A673 (cell line): ENCODE measurements around the gene ERG. TPM values are rescaled to one million over a fixed set of nuclear protein-coding genes. Genes with fewer than 3 reads are reported as not detected.

Experiments used
- BruUV-seq: library from RNA; stranded (reverse); fragments of 400-500 nt; replicated peaks from 2 replicates; lab custom pipeline; 2021; lab: Mats Ljungman, UMichigan
- CTCF ChIA-PET: fragments of 300-600 bp; sonication (Branson Sonifier 250); formaldehyde crosslinking; loops from one replicate; lab custom pipeline; 2022; ENCODE audit warnings: antibody characterized with exemption; lab: Charles Lee
- POLR2A ChIA-PET: fragments of 300-600 bp; sonication (Branson Sonifier 250); formaldehyde crosslinking; loops from one replicate; lab custom pipeline; 2022; ENCODE audit warnings: antibody characterized with exemption; ENCODE audit not compliant: low non-redundant PET; lab: Charles Lee
- DNase-seq: peaks from one replicate; pipeline ENCODE4 v3.0.0-alpha.2; 2015; ENCODE audit warnings: low spot score
- H3K27ac ChIP-seq: fragments of 200-600 bp; sonication (generic); 2 replicates; pipeline ENCODE4 v1.5.1; 2016; ENCODE audit warnings: mixed run types, low read depth, mild to moderate bottlenecking, mixed read lengths, antibody characterized with exemption, low read length; ENCODE audit not compliant: poor library complexity, severe bottlenecking
- H3K27me3 ChIP-seq: fragments of 200-600 bp; sonication (generic); replicated peaks from 2 replicates; pipeline ENCODE4 v1.6.1; 2017; ENCODE audit warnings: mixed run types, low read depth, mild to moderate bottlenecking, mixed read lengths, antibody characterized with exemption, low read length; ENCODE audit not compliant: insufficient read depth, poor library complexity
- H3K36me3 ChIP-seq: fragments of 200-600 bp; sonication (generic); 2 replicates; pipeline ENCODE4 v1.6.1; 2016; ENCODE audit warnings: mixed run types, mild to moderate bottlenecking, mixed read lengths, antibody characterized with exemption, low read length; ENCODE audit not compliant: insufficient read depth, poor library complexity, severe bottlenecking
- H3K4me1 ChIP-seq: fragments of 200-600 bp; sonication (generic); 2 replicates; pipeline ENCODE4 v1.6.1; 2017; ENCODE audit warnings: mixed run types, mild to moderate bottlenecking, mixed read lengths, antibody characterized with exemption, low read length; ENCODE audit not compliant: insufficient read depth, poor library complexity, severe bottlenecking
- H3K4me3 ChIP-seq: fragments of 200-600 bp; sonication (generic); 2 replicates; pipeline ENCODE4 v1.5.1; 2016; ENCODE audit warnings: low read depth, mixed run types, mild to moderate bottlenecking, mixed read lengths, low read length; ENCODE audit not compliant: poor library complexity, severe bottlenecking
- H3K9me3 ChIP-seq: fragments of 200-600 bp; sonication (generic); 2 replicates; pipeline ENCODE4 v1.6.1; 2016; ENCODE audit warnings: mixed run types, low read depth, mild to moderate bottlenecking, mixed read lengths, antibody characterized with exemption, low read length; ENCODE audit not compliant: poor library complexity, severe bottlenecking
- CTCF ChIP-seq: fragments of 300-800, 200-600 bp; sonication (generic); conservative IDR thresholded peaks from 2 replicates; pipeline ENCODE4 v1.5.1; 2017; ENCODE audit warnings: low read depth, mild to moderate bottlenecking, antibody characterized with exemption, low read length, moderate library complexity, mixed read lengths
- EZH2 ChIP-seq: fragments of 200-600 bp; sonication (generic); IDR thresholded peaks from 2 replicates; pipeline ENCODE4 v1.6.1; 2017; ENCODE audit warnings: borderline replicate concordance, low read depth, mild to moderate bottlenecking, mixed read lengths, antibody characterized with exemption, low read length; ENCODE audit not compliant: poor library complexity, severe bottlenecking
- intact Hi-C: fragments of 100-400 bp; cut with micrococcal nuclease; formaldehyde crosslinking; loops from one replicate; pipeline ENCODE4 v1.10.0; 2022; ENCODE audit not compliant: unreplicated experiment
- total RNA-seq: library from RNA; stranded (reverse); gene quantifications from 2 replicates; pipeline ENCODE4 v1.2.3, GENCODE V29; 2021

Gene ERG
- total RNA-seq, 1 experiment from 2014 or later = not detected

- Histone ChIP-seq H3K4me3 (no peak overlapping the region), H3K36me3 (no peaks in the 10 kb centered on the region), H3K4me1 (no peaks in the 10 kb centered on the region), H3K27me3 (peaks cover 12% of the 10 kb centered on the region), H3K9me3 (no peaks in the 10 kb centered on the region), H3K27ac (no peak overlapping the region)
- ChIA-PET POLR2A (no interaction called here), CTCF (no interaction called here)
- intact Hi-C loops = no loop called here
- no peak for DNase-seq
- no peak for TF ChIP-seq CTCF
- no peak for TF ChIP-seq EZH2
- no TSS peak for BruUV-seq
Observed at GRCh38 chr21:38476385-38476784, 21.9 kb downstream of the ERG start.

- intact Hi-C loops = no loop called here
- POLR2A ChIA-PET = no interaction called here
- Histone ChIP-seq H3K27ac (no peak overlapping the region), H3K27me3 (peaks cover 20% of the 10 kb centered on the region), H3K4me1 (no peaks in the 10 kb centered on the region), H3K4me3 (no peak overlapping the region), H3K36me3 (no peaks in the 10 kb centered on the region), H3K9me3 (no peaks in the 10 kb centered on the region)
- TF ChIP-seq EZH2 (no peak), CTCF (no peak)
- BruUV-seq = no TSS peak
- CTCF ChIA-PET = no interaction called here
- DNase-seq = no peak
Observed at GRCh38 chr21:38475519-38475918, 22.8 kb downstream of the ERG start.

GRCh38 chr21:38474796-38475195 is 23.5 kb downstream of the ERG start:
- DNase-seq = no peak
- CTCF ChIA-PET = no interaction called here

More at GRCh38 chr21:38474796-38475195, 23.5 kb downstream of the ERG start:
- POLR2A ChIA-PET = no interaction called here
- H3K9me3 ChIP-seq = no peaks in the 10 kb centered on the region
- H3K4me3 ChIP-seq = no peak overlapping the region
- peaks cover 20% of the 10 kb centered on the region for H3K27me3 ChIP-seq
- intact Hi-C loops = no loop called here
- H3K4me1 ChIP-seq = no peaks in the 10 kb centered on the region
- H3K36me3 ChIP-seq = no peaks in the 10 kb centered on the region
- no peak overlapping the region for H3K27ac ChIP-seq
- TF ChIP-seq CTCF = no peak
- TF ChIP-seq EZH2 = no peak
- BruUV-seq = no TSS peak
